Measurements from ENCODE around the gene KLHDC7B. TPM values are rescaled to one million over a fixed set of nuclear protein-coding genes. Genes with fewer than 3 reads are reported as not detected.
"Not testable (repeated sequence)": the region's sequence is repeated elsewhere in the genome, so short reads cannot be mapped to it uniquely, and the experiment has no call there.

The KLHDC7B gene
- total RNA-seq, 1 donor from 2014 or later = not detected

DNA sequence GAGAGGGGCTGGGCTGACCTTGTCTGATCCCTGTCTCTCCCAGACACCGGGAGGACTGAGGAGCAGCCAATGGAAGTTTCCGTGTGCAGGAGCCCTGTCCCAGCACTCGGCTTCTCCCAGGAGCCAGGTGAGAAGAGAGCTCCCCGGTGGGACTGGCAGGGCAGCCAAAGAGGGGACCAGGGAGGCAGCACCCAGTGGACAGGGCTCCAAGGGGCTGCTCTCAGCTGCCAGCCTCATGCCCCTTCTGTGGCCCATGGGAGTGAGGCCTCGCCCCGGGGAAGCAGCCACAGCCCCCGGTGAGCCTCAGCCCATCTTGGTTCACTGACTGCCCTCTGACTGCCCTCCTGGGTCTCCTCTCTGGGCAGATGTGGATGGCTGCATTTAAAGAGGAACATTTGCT is 27.1 kb upstream of the KLHDC7B start:
- TF ChIP-seq, protein P1, sequence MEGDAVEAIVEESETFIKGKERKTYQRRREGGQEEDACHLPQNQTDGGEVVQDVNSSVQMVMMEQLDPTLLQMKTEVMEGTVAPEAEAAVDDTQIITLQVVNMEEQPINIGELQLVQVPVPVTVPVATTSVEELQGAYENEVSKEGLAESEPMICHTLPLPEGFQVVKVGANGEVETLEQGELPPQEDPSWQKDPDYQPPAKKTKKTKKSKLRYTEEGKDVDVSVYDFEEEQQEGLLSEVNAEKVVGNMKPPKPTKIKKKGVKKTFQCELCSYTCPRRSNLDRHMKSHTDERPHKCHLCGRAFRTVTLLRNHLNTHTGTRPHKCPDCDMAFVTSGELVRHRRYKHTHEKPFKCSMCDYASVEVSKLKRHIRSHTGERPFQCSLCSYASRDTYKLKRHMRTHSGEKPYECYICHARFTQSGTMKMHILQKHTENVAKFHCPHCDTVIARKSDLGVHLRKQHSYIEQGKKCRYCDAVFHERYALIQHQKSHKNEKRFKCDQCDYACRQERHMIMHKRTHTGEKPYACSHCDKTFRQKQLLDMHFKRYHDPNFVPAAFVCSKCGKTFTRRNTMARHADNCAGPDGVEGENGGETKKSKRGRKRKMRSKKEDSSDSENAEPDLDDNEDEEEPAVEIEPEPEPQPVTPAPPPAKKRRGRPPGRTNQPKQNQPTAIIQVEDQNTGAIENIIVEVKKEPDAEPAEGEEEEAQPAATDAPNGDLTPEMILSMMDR (IDR thresholded peaks at IDR 0.05; ENCODE audit: unreplicated experiment) = no peak
- peaks cover 10% of the 10 kb centered on the region for H3K27me3 Mint-ChIP-seq (ENCODE audit: unreplicated experiment)
- no peak for DNase-seq (ENCODE audit: low spot score)
- H3K36me3 Mint-ChIP-seq (ENCODE audit: low read depth, unreplicated experiment) = peaks cover 17% of the 10 kb centered on the region
- H3K4me3 Mint-ChIP-seq (ENCODE audit: unreplicated experiment) = no peak overlapping the region
- no peaks in the 10 kb centered on the region for H3K9me3 Mint-ChIP-seq (ENCODE audit: unreplicated experiment)
- no peak overlapping the region for H3K27ac Mint-ChIP-seq (ENCODE audit: unreplicated experiment)
- H3K4me1 Mint-ChIP-seq (ENCODE audit: unreplicated experiment) = peaks cover 2% of the 10 kb centered on the region

DNA sequence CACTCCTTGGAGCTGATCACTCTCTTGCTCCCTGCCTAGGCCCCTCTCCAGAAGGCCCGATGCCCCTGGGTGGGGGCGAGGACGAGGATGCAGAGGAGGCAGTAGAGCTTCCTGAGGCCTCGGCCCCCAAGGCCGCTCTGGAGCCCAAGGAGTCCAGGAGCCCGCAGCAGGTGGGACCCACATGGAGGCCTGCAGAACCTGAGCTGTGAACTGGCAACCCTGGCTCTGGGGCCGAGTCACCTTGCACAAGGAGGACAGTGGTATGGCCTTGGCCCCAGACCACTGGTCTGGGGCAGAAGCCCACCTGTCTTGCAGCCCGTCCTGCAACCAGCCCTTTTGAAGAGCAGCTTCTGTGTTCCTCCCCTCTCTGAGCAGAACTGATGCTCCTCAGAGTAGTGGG is 26.5 kb upstream of the KLHDC7B start:
- no peak for DNase-seq (ENCODE audit: low spot score)
- Mint-ChIP-seq H3K36me3 (ENCODE audit: low read depth, unreplicated experiment) (peaks cover 17% of the 10 kb centered on the region), H3K4me3 (ENCODE audit: unreplicated experiment) (no peak overlapping the region), H3K27me3 (ENCODE audit: unreplicated experiment) (peaks cover 7% of the 10 kb centered on the region), H3K27ac (ENCODE audit: unreplicated experiment) (no peak overlapping the region), H3K9me3 (ENCODE audit: unreplicated experiment) (no peaks in the 10 kb centered on the region), H3K4me1 (ENCODE audit: unreplicated experiment) (peaks cover 2% of the 10 kb centered on the region)
- TF ChIP-seq, protein P1 (IDR thresholded peaks at IDR 0.05; ENCODE audit: unreplicated experiment) = no peak

DNA sequence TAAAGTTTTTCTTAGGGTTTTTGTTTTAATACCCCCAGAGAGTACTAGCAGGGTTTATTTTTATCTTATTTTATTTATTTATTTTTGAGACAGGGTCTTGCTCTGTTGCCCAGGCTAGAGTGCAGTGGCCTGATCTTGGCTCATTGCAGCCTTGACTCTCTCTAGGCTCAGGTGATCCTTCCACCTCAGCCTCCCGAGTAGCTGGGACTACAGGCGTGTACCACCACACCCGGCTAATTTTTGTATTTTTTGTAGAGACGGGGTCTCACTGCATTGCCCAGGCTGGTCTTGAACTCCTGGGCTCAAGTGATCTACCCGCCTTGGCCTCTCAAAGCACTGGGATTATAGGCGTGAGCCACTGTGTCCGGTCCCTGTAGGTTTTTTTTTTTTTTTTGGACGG is 25.5 kb upstream of the KLHDC7B start:
- peaks cover 18% of the 10 kb centered on the region for H3K36me3 Mint-ChIP-seq (ENCODE audit: low read depth, unreplicated experiment)
- not testable (repeated sequence) for H3K4me1 Mint-ChIP-seq (ENCODE audit: unreplicated experiment); H3K27me3 Mint-ChIP-seq (ENCODE audit: unreplicated experiment); H3K9me3 Mint-ChIP-seq (ENCODE audit: unreplicated experiment); DNase-seq (ENCODE audit: low spot score); H3K4me3 Mint-ChIP-seq (ENCODE audit: unreplicated experiment); H3K27ac Mint-ChIP-seq (ENCODE audit: unreplicated experiment)

DNA sequence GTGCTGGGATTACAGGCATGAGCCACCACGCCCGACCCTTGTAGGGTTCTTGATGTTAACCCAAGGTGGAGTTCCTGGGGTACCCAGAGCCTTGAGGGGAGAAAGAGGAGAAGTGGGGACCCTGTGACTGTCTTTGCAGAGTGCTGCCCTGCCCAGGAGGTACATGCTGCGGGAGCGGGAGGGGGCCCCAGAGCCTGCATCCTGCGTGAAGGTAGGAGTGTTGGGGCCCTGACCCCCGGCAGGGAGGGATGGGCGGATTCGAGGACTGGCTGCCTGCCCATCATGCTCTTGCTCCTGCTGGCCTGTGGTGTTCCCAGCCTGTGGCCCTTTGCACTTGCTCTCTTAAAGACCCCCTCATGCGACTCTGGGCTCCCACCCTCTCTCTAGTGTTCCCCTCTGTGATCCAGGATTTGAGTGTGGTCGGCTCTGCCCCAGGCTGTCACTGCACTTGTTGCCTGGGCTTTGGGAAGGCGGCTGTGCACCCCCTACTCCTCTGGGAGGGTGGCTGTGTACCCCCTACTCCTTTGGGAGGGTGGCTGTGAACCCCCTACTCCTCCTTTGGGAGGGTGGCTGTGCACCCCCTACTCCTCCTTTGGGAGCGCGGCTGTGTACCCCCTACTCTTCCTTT is 24.8 kb upstream of the KLHDC7B start:
- H3K9me3 Mint-ChIP-seq (ENCODE audit: unreplicated experiment) = no peaks in the 10 kb centered on the region
- H3K4me3 Mint-ChIP-seq (ENCODE audit: unreplicated experiment) = no peak overlapping the region
- peaks cover 18% of the 10 kb centered on the region for H3K36me3 Mint-ChIP-seq (ENCODE audit: low read depth, unreplicated experiment)
- no peak overlapping the region for H3K27ac Mint-ChIP-seq (ENCODE audit: unreplicated experiment)
- TF ChIP-seq, protein P1 (IDR thresholded peaks at IDR 0.05; ENCODE audit: unreplicated experiment) = no peak
- H3K27me3 Mint-ChIP-seq (ENCODE audit: unreplicated experiment) = peaks cover 10% of the 10 kb centered on the region
- peaks cover 6% of the 10 kb centered on the region for H3K4me1 Mint-ChIP-seq (ENCODE audit: unreplicated experiment)
- DNase-seq (ENCODE audit: low spot score) = no peak

DNA sequence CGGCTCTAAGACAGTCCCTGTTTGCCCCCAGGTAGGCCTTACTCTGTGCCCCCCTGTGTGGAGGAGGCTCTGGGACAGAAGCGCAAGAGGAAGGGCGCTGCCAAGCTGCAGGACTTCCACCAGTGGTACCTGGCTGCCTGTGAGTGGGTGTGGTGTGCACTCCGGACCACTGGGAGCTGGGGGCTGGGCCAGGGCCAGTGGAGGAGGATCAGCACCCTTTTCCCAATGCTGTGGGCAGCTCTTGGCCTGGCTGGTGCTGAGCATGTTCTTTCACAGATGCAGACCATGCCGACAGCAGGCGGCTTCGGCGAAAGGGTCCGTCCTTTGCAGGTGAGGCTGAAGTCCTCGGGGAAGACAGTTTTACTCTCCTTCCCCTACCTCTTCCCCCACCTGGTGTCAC is 24.0 kb upstream of the KLHDC7B start:
- TF ChIP-seq, protein P1 (IDR thresholded peaks at IDR 0.05; ENCODE audit: unreplicated experiment) = no peak
- H3K36me3 Mint-ChIP-seq (ENCODE audit: low read depth, unreplicated experiment) = peaks cover 18% of the 10 kb centered on the region
- H3K27me3 Mint-ChIP-seq (ENCODE audit: unreplicated experiment) = peaks cover 10% of the 10 kb centered on the region
- no peak for DNase-seq (ENCODE audit: low spot score)
- no peak overlapping the region for H3K27ac Mint-ChIP-seq (ENCODE audit: unreplicated experiment)
- no peaks in the 10 kb centered on the region for H3K9me3 Mint-ChIP-seq (ENCODE audit: unreplicated experiment)
- H3K4me1 Mint-ChIP-seq (ENCODE audit: unreplicated experiment) = peaks cover 6% of the 10 kb centered on the region
- no peak overlapping the region for H3K4me3 Mint-ChIP-seq (ENCODE audit: unreplicated experiment)
